Loucy (cell line): Measurements from ENCODE around the gene SLC13A4.

ENCODE experiments used
- CTCF ChIP-seq: fragments of 200-600 bp; sonication (generic); conservative IDR thresholded peaks from 2 replicates; pipeline ENCODE4 v1.5.1; 2014; ENCODE audit warnings: mild to moderate bottlenecking, antibody characterized with exemption, low read length
- EZH2phosphoT487 ChIP-seq: fragments of 200-600 bp; IDR thresholded peaks from 2 replicates; pipeline ENCODE4 v1.6.1; 2018; ENCODE audit warnings: antibody characterized with exemption, mild to moderate bottlenecking, moderate library complexity, borderline replicate concordance

- 0 out of 2 replicates have a peak, but pooled peaks have one; percentile 54 for TF ChIP-seq CTCF
- TF ChIP-seq EZH2phosphoT487: no peak
Observed at GRCh38 chr7:135662373-135663114, 65.4 kb downstream of the SLC13A4 start, which contains the start of gene STMP1.
